GM12891 (cell line): Measurements from ENCODE around the gene PDE6A. TPM values are rescaled to one million over a fixed set of nuclear protein-coding genes. Genes with fewer than 3 reads are reported as not detected.

Experiments
- DNase-seq: peaks from one replicate; pipeline ENCODE4 v3.0.0; 2011; ENCODE audit warnings: low spot score; ENCODE audit not compliant: insufficient read length
- FAIRE-seq: peaks from 2 replicates; lab custom pipeline; 2011; peaks lifted over from hg19 to GRCh38; lab: Jason Lieb, UNC
- PAX5 ChIP-seq: IDR thresholded peaks from 2 replicates; pipeline ENCODE4 v1.6.1; 2011; ENCODE audit warnings: low read length, moderate library complexity, mild to moderate bottlenecking; ENCODE audit not compliant: insufficient read depth, severe bottlenecking
- POLR2A ChIP-seq: IDR thresholded peaks from 2 replicates; pipeline ENCODE4 v1.6.1; 2011; ENCODE audit warnings: low read depth, low read length, control low read depth
- POLR2AphosphoS5 ChIP-seq: IDR thresholded peaks from 2 replicates; pipeline ENCODE4 v1.6.1; 2011; ENCODE audit warnings: low read depth, low read length, control low read depth
- POU2F2 ChIP-seq: IDR thresholded peaks from 2 replicates; pipeline ENCODE4 v1.6.1; 2011; ENCODE audit warnings: low read depth, mild to moderate bottlenecking, control low read depth, low read length, moderate library complexity
- SPI1 ChIP-seq: IDR thresholded peaks from 2 replicates; pipeline ENCODE4 v1.6.1; 2011; ENCODE audit warnings: low read depth, low read length, control low read depth
- TAF1 ChIP-seq: IDR thresholded peaks from 2 replicates; pipeline ENCODE4 v1.6.1; 2011; ENCODE audit warnings: low read depth, low read length, control low read depth
- polyA plus RNA-seq: library from polyadenylated mRNA; unstranded; fragments of >200 nt; gene quantifications from one replicate; pipeline ENCODE4 v1.2.1, GENCODE V29; 2012; ENCODE audit warnings: low read depth, missing spikeins, inconsistent platforms; ENCODE audit not compliant: missing spikeins

The PDE6A gene
- 0.03 TPM for polyA plus RNA-seq

GRCh38 chr5:149944666-149945065, at the start of gene PDE6A:
Gene PDE6A, minus strand, starts transcription at chr5:149944793. Its CDS starts 120 bp downstream, at chr5:149944673.
- no peak for TF ChIP-seq TAF1
- no peak for TF ChIP-seq SPI1
- TF ChIP-seq PAX5 = no peak
- TF ChIP-seq POU2F2 = no peak
- no peak for TF ChIP-seq POLR2AphosphoS5
- TF ChIP-seq POLR2A = no peak
- DNase-seq (no peak), FAIRE-seq (no peak)

GRCh38 chr5:149993471-149993870, 48.9 kb upstream of the PDE6A start:
- no peak for DNase-seq
- TF ChIP-seq POU2F2 = no peak
- no peak for TF ChIP-seq POLR2A
- no peak for TF ChIP-seq TAF1
- TF ChIP-seq POLR2AphosphoS5 = no peak
- TF ChIP-seq SPI1 = no peak
- no peak for TF ChIP-seq PAX5
- no peak for FAIRE-seq

- TF ChIP-seq POLR2A (no peak), POU2F2 (peak; percentile 35; the same call in 1 of the 2 replicates)
- FAIRE-seq = peak; percentile 92
- peak; percentile 29 for DNase-seq
These were observed 46.2 kb upstream of the PDE6A start for GRCh38 chr5:149990518-149991376.

GRCh38 chr5:149988126-149988525, 43.5 kb upstream of the PDE6A start:
- DNase-seq = no peak
- no peak for FAIRE-seq
- TF ChIP-seq POLR2AphosphoS5 = no peak
- TF ChIP-seq TAF1 = no peak
- TF ChIP-seq PAX5 = no peak
- TF ChIP-seq SPI1 = no peak
- TF ChIP-seq POLR2A = no peak
- no peak for TF ChIP-seq POU2F2

GRCh38 chr5:149982505-149982904, 37.9 kb upstream of the PDE6A start:
- TF ChIP-seq POLR2AphosphoS5 = no peak
- no peak for TF ChIP-seq SPI1
- no peak for TF ChIP-seq TAF1
- no peak for TF ChIP-seq POLR2A
- DNase-seq (no peak), FAIRE-seq (no peak)

- FAIRE-seq (no peak), DNase-seq (no peak)
- TF ChIP-seq POU2F2 = no peak
These were observed 36.6 kb upstream of the PDE6A start for GRCh38 chr5:149981206-149981605.

- no peak for TF ChIP-seq POLR2A
- TF ChIP-seq TAF1 = no peak
- TF ChIP-seq POU2F2 = no peak
- no peak for TF ChIP-seq SPI1
- no peak for TF ChIP-seq PAX5
- TF ChIP-seq POLR2AphosphoS5 = no peak
- FAIRE-seq (no peak), DNase-seq (no peak)
These were observed 35.3 kb upstream of the PDE6A start for GRCh38 chr5:149979896-149980295.

- DNase-seq (no peak), FAIRE-seq (no peak)
- no peak for TF ChIP-seq TAF1
- no peak for TF ChIP-seq POLR2A
- TF ChIP-seq POU2F2 = no peak
- TF ChIP-seq POLR2AphosphoS5 = no peak
- no peak for TF ChIP-seq PAX5
- TF ChIP-seq SPI1 = no peak
These were observed 30.8 kb upstream of the PDE6A start for GRCh38 chr5:149975409-149975808.

GRCh38 chr5:149969181-149969930, 24.8 kb upstream of the PDE6A start:
- FAIRE-seq = no peak
- no peak for DNase-seq
- TF ChIP-seq POLR2AphosphoS5 (no peak), TAF1 (no peak), SPI1 (no peak), PAX5 (no peak)

- no peak for DNase-seq
- no peak for FAIRE-seq
- no peak for TF ChIP-seq POLR2A
- TF ChIP-seq POLR2AphosphoS5 = no peak
These were observed 22.4 kb upstream of the PDE6A start for GRCh38 chr5:149966946-149967345.
